ENCODE measurements around the gene CDC34. TPM values are rescaled to one million over a fixed set of nuclear protein-coding genes. Genes with fewer than 3 reads are reported as not detected.

CDC34 gene
- total RNA-seq, 1 experiment from 2014 or later: 87.4 TPM

DNA sequence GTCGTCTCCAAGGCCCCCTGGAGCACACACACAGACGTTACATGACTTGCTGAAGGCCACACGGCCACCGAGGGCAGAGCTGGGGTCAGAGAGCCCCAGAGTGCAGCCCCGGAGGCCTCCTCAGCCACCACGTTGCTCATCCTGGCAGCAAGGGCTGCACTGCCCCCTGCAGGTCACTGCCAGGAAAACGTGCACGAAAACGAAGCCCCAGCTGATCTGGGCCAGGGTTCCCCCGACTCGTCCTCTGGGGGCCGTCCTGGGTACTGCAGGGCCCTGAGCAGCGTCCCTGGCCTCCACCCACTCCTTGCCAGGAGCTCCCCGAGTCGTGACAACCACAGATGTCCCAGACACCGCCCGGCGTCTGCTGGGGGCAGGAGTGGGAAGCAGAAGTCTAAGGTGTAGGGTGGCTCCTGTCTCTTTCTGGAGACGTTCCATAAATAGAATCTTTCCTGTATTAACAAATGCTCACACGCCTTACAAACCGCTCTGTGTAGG, 20.9 kb upstream of the CDC34 start (continued):
- TF ChIP-seq, protein P1, sequence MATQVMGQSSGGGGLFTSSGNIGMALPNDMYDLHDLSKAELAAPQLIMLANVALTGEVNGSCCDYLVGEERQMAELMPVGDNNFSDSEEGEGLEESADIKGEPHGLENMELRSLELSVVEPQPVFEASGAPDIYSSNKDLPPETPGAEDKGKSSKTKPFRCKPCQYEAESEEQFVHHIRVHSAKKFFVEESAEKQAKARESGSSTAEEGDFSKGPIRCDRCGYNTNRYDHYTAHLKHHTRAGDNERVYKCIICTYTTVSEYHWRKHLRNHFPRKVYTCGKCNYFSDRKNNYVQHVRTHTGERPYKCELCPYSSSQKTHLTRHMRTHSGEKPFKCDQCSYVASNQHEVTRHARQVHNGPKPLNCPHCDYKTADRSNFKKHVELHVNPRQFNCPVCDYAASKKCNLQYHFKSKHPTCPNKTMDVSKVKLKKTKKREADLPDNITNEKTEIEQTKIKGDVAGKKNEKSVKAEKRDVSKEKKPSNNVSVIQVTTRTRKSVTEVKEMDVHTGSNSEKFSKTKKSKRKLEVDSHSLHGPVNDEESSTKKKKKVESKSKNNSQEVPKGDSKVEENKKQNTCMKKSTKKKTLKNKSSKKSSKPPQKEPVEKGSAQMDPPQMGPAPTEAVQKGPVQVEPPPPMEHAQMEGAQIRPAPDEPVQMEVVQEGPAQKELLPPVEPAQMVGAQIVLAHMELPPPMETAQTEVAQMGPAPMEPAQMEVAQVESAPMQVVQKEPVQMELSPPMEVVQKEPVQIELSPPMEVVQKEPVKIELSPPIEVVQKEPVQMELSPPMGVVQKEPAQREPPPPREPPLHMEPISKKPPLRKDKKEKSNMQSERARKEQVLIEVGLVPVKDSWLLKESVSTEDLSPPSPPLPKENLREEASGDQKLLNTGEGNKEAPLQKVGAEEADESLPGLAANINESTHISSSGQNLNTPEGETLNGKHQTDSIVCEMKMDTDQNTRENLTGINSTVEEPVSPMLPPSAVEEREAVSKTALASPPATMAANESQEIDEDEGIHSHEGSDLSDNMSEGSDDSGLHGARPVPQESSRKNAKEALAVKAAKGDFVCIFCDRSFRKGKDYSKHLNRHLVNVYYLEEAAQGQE (IDR thresholded peaks at IDR 0.05; ENCODE audit: low read depth): no peak
- TF ChIP-seq EZH2 (IDR thresholded peaks at IDR 0.05) (no peak), POLR2A (IDR thresholded peaks at IDR 0.05; ENCODE audit: borderline replicate concordance, extremely low read depth, insufficient read depth, insufficient read length) (no peak), SRF (IDR thresholded peaks at IDR 0.05; ENCODE audit: low read depth) (no peak), JUND (IDR thresholded peaks at IDR 0.05) (no peak), RAD21 (IDR thresholded peaks at IDR 0.05; ENCODE audit: low read depth) (peak; percentile 76), ELF1 (IDR thresholded peaks at IDR 0.05; ENCODE audit: borderline replicate concordance, low read depth) (no peak), CEBPB (IDR thresholded peaks at IDR 0.05; ENCODE audit: low read depth) (no peak), POLR2AphosphoS5 (IDR thresholded peaks at IDR 0.05; ENCODE audit: low read depth, low read length) (peak; percentile 62), ZNF274 (IDR thresholded peaks at IDR 0.05; ENCODE audit: low read depth, low read length) (no peak)
- TF ChIP-seq, protein P2, sequence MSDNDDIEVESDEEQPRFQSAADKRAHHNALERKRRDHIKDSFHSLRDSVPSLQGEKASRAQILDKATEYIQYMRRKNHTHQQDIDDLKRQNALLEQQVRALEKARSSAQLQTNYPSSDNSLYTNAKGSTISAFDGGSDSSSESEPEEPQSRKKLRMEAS (IDR thresholded peaks at IDR 0.05): peak; percentile 89
- TF ChIP-seq, protein P3, sequence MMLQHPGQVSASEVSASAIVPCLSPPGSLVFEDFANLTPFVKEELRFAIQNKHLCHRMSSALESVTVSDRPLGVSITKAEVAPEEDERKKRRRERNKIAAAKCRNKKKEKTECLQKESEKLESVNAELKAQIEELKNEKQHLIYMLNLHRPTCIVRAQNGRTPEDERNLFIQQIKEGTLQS (IDR thresholded peaks at IDR 0.05): no peak
